Body of pancreas (tissue), 4 donors: ENCODE data around the gene SYNE2. TPM values are rescaled to one million over a fixed set of nuclear protein-coding genes. Genes with fewer than 3 reads are reported as not detected.

Experiments used
- ATAC-seq: fragments of 150-250 bp; one replicate; pipeline ENCODE4 v1.9.1; 2016
- DNase-seq, 4 donors: peaks; one replicate each; pipeline ENCODE4 v3.0.0-alpha.2; 2019
- H3K27ac ChIP-seq, 4 donors: fragments of 200-600 bp; sonication (generic); 1 replicate in 3 of 4; 2 replicates in 1 of 4; pipeline versions ENCODE4 v1.5.1 to v1.6.1; 2016 to 2019; ENCODE audit warnings: mild to moderate bottlenecking in 1 of 4, mixed read lengths in 1 of 4, moderate library complexity in 1 of 4
- H3K27me3 ChIP-seq, 2 donors: fragments of 200-600 bp; sonication (generic); one replicate each; pipeline ENCODE4 v1.6.0; 2016; ENCODE audit warnings: mild to moderate bottlenecking in 1 of 2
- H3K36me3 ChIP-seq, 2 donors: fragments of 200-600 bp; sonication (generic); replicated peaks in 1 of 2; 2 replicates each; pipeline ENCODE4 v1.5.1; 2016; ENCODE audit warnings: low read depth in 2 of 2; ENCODE audit not compliant: insufficient read depth in 1 of 2
- H3K4me1 ChIP-seq: fragments of 200-600 bp; sonication (generic); one replicate; pipeline ENCODE4 v1.6.0; 2016
- H3K4me3 ChIP-seq, 2 donors: fragments of 200-600 bp; sonication (generic); 1 replicate in 1 of 2; 2 replicates in 1 of 2; pipeline ENCODE4 v1.5.1; 2016 to 2019
- H3K9me3 ChIP-seq, 3 donors: fragments of 200-600 bp; sonication (generic); 1 replicate in 2 of 3; 2 replicates in 1 of 3; pipeline ENCODE4 v1.5.1; 2016
- POLR2A ChIP-seq, 3 donors: fragments of 450-650 bp; IDR thresholded peaks; one replicate each; pipeline ENCODE4 v1.6.1; 2016; ENCODE audit warnings: antibody characterized with exemption in 3 of 3, mild to moderate bottlenecking in 2 of 3
- WGBS, 2 donors: methylation state at CpG; one replicate each; pipeline ENCODE4 v1.1.5; 2017; 5-methylcytosine and 5-hydroxymethylcytosine counted together
- intact Hi-C: fragments of 100-400 bp; cut with DNase I; formaldehyde crosslinking; loops from one replicate; pipeline ENCODE4 v1.15.1; 2023
- total RNA-seq, 2 donors: library from RNA; depleted of rRNA; stranded (reverse); fragments of >200 nt; gene quantifications; one replicate each; pipeline ENCODE4 v1.1.0, GENCODE V29; 2016
- TF ChIP-seq, protein P1 (sequence below), 7 experiments: fragments of 450-650 bp in 4 of 7; fragments of 200-600 bp in 3 of 7; sonication (generic) in 3 of 7; IDR thresholded peaks; one replicate each; pipeline ENCODE4 v1.5.1; 2016 to 2019; ENCODE audit warnings: antibody characterized with exemption in 7 of 7

SYNE2 gene
- total RNA-seq, 2 donors from 2014 or later: 163 to 240 TPM

DNA sequence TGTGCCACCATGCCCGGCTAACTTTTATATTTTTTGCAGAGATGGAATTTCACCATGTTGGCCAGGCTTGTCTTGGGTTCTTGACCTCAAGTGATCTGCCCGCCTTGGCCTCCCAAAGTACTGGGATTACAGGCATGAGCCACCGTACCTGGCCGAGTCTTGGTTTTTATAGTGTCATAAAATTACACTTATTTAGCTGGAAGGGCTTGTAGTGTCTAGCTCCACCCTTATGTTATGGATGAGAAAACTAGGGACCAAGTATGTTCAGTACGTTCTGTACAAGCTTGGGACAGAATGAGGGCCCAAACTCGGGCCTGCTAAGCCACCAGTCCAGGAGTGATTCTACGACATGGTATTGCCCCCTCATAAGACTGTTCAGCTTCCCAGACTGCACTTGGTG, 35.1 kb downstream of the SYNE2 start:
- H3K4me3 ChIP-seq: no peak overlapping the region
- intact Hi-C loops: no loop called here
- WGBS, 2 donors: 95 to 98% methylated on average over 6 to 7 of the region's 7 CpGs
- peak overlapping the region in 1 of 4 donors; percentile 32 for H3K27ac ChIP-seq
- H3K27me3 ChIP-seq: no peaks in the 10 kb centered on the region
- no peaks in the 10 kb centered on the region for H3K36me3 ChIP-seq
- no peaks in the 10 kb centered on the region for H3K9me3 ChIP-seq
- peaks cover 39% of the 10 kb centered on the region for H3K4me1 ChIP-seq
- TF ChIP-seq POLR2A (IDR thresholded peaks at IDR 0.05): no peak
- TF ChIP-seq, protein P1, sequence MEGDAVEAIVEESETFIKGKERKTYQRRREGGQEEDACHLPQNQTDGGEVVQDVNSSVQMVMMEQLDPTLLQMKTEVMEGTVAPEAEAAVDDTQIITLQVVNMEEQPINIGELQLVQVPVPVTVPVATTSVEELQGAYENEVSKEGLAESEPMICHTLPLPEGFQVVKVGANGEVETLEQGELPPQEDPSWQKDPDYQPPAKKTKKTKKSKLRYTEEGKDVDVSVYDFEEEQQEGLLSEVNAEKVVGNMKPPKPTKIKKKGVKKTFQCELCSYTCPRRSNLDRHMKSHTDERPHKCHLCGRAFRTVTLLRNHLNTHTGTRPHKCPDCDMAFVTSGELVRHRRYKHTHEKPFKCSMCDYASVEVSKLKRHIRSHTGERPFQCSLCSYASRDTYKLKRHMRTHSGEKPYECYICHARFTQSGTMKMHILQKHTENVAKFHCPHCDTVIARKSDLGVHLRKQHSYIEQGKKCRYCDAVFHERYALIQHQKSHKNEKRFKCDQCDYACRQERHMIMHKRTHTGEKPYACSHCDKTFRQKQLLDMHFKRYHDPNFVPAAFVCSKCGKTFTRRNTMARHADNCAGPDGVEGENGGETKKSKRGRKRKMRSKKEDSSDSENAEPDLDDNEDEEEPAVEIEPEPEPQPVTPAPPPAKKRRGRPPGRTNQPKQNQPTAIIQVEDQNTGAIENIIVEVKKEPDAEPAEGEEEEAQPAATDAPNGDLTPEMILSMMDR (IDR thresholded peaks at IDR 0.05): no peak
- ATAC-seq (no peak), DNase-seq (no peak)

DNA sequence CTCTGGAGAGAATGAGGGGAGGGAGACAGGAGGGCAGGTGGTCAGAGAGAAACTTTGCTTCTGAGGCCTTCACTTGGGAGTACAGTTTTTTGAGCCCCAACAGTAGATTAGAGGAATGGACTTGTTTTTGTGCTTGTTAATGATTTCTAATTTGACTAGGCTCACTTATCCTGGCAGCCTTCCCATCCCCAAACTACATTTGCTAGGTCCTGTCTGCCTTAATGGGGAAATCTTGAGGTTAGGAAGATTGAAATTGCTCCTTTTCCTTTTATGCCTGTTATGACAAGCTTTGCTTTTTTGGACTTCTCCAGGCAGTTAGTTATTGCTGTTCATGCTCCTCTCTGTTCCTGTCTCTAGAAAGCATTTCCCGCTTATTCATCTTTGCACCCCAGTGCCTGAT, 37.7 kb downstream of the SYNE2 start:
- TF ChIP-seq, protein P1 (IDR thresholded peaks at IDR 0.05): no peak
- H3K9me3 ChIP-seq: no peaks in the 10 kb centered on the region
- H3K4me1 ChIP-seq: peaks cover 64% of the 10 kb centered on the region
- H3K27me3 ChIP-seq: no peaks in the 10 kb centered on the region
- H3K27ac ChIP-seq: peak overlapping the region; percentile 0 to 73 (median 65)
- H3K36me3 ChIP-seq: no peaks in the 10 kb centered on the region
- DNase-seq: peak in 3 of 4 donors; percentile 38 to 57 (median 51)
- 43 to 48% methylated on average over 1 of the region's 1 CpG for WGBS, 2 donors
- H3K4me3 ChIP-seq: no peak overlapping the region
- ATAC-seq: no peak
- intact Hi-C loops: no loop called here

DNA sequence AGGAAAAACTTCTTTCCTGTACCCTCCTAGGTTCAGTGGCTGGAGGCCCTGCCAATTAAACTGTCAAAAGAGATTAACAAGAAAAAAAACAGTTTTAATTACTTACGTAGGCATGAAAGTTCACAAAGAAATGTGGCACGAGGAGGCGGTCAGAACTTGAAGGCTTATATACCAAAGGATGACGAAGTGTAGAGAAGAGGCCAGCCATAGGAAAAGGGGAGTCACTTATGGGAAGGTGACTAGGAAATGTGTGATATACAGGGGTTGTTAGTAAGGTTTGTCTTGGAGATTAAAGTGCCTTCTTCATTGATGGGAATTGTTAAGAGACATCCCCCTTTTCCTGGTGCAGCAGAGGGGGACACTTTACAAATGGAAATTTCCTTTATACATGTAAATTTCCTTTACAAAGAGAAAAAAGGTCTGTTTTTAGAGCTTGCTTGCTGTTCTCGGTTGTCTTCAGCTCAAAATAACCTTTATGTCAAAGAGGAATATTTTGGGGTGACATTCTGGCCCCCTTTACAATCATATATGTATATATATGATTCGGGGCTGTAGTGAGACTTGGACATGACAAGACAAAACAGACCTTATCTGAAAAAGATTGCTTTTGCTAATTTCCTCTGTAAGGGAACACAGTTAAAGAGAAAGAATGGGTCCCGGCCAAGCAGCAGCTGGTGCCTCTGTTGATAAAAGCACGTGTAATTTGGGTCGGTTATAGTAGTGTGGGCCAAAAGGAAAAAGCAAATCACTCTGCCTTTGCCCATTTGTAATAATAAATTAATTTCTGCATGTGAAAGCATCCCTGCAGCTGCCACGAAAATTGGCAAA, 38.6 kb downstream of the SYNE2 start:
- Histone ChIP-seq H3K27ac (peak overlapping the region; percentile 28 to 73 (median 65)), H3K36me3 (no peaks in the 10 kb centered on the region), H3K27me3 (no peaks in the 10 kb centered on the region), H3K4me1 (peaks cover 71% of the 10 kb centered on the region), H3K4me3 (no peak overlapping the region), H3K9me3 (no peaks in the 10 kb centered on the region)
- TF ChIP-seq, protein P1 (IDR thresholded peaks at IDR 0.05): no peak
- no peak for TF ChIP-seq POLR2A (IDR thresholded peaks at IDR 0.05)
- ATAC-seq: peak; percentile 52
- intact Hi-C loops: no loop called here
- WGBS, 2 donors: 14 to 19% methylated on average over 10 of the region's 10 CpGs
- DNase-seq: peak; percentile 42 to 78 (median 51)

DNA sequence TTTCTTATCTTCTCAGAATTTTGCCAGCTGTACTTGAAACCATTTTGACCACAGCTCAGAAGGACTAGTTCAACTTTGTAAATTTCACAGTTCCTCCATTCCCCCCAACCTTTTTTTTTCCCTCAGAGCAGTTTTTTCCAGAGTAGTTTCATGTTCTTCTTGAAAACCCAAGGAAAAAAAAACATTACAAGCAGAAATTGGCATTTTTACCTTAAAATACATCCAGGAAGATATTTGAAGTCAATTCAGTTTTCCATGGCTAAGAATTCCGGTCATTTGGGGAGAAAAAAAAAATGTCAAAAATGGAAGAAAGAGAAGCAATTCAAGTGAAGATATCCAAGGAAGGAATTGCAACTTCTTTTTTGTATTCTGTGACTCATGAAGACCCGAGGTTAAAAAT, 39.5 kb downstream of the SYNE2 start:
- peak overlapping the region; percentile 28 to 73 (median 65) for H3K27ac ChIP-seq
- peaks cover 77% of the 10 kb centered on the region for H3K4me1 ChIP-seq
- DNase-seq: no peak
- H3K4me3 ChIP-seq: no peak overlapping the region
- H3K36me3 ChIP-seq: no peaks in the 10 kb centered on the region
- ATAC-seq: no peak
- H3K9me3 ChIP-seq: no peaks in the 10 kb centered on the region
- intact Hi-C loops: no loop called here
- 28 to 33% methylated on average over 2 of the region's 2 CpGs for WGBS, 2 donors
- no peaks in the 10 kb centered on the region for H3K27me3 ChIP-seq
- no peak for TF ChIP-seq POLR2A (IDR thresholded peaks at IDR 0.05)
- TF ChIP-seq, protein P1 (IDR thresholded peaks at IDR 0.05): no peak
